GM18498 (cell line): ENCODE measurements around the gene ARSG.
"Not testable (repeated sequence)": the region's sequence is repeated elsewhere in the genome, so short reads cannot be mapped to it uniquely, and the experiment has no call there.

ENCODE experiments used
- ATAC-seq: cut with Tn5 transposase; IDR thresholded peaks from one replicate; pipeline ENCODE4 v1.9.1; 2021; ENCODE audit warnings: mild to moderate bottlenecking, moderate library complexity; ENCODE audit not compliant: unreplicated experiment

ARSG gene

GRCh38 chr17:68302666-68303065 lies 11.4 kb downstream of the ARSG start:
- no peak for ATAC-seq

- ATAC-seq: no peak
These were observed 13.4 kb downstream of the ARSG start for GRCh38 chr17:68304706-68305105.

GRCh38 chr17:68305142-68305541 lies 13.8 kb downstream of the ARSG start:
- no peak for ATAC-seq

- no peak for ATAC-seq
These were observed 15.5 kb downstream of the ARSG start for GRCh38 chr17:68306819-68307218.

- ATAC-seq: no peak
These were observed 16.1 kb downstream of the ARSG start for GRCh38 chr17:68307443-68307842.

- ATAC-seq: not testable (repeated sequence)
These were observed 17.2 kb downstream of the ARSG start for GRCh38 chr17:68308486-68308885.

- ATAC-seq: not testable (repeated sequence)
These were observed 17.9 kb downstream of the ARSG start for GRCh38 chr17:68309066-68309670.

GRCh38 chr17:68310152-68310551 lies 18.9 kb downstream of the ARSG start:
- no peak for ATAC-seq

- ATAC-seq: no peak
These were observed 23.7 kb downstream of the ARSG start for GRCh38 chr17:68314916-68315535.

GRCh38 chr17:68315930-68316329 lies 24.6 kb downstream of the ARSG start:
- no peak for ATAC-seq

GRCh38 chr17:68317458-68317857 lies 26.2 kb downstream of the ARSG start:
- ATAC-seq: no peak

- no peak for ATAC-seq
These were observed 27.1 kb downstream of the ARSG start for GRCh38 chr17:68318103-68318991.

GRCh38 chr17:68319410-68320162 lies 28.3 kb downstream of the ARSG start:
- peak; percentile 60 for ATAC-seq

GRCh38 chr17:68320311-68320865 lies 29.1 kb downstream of the ARSG start:
- ATAC-seq: no peak

GRCh38 chr17:68320943-68321555 lies 29.8 kb downstream of the ARSG start:
- ATAC-seq: no peak

GRCh38 chr17:68321556-68321954 lies 30.3 kb downstream of the ARSG start:
- no peak for ATAC-seq

GRCh38 chr17:68322630-68323029 lies 31.3 kb downstream of the ARSG start:
- no peak for ATAC-seq

GRCh38 chr17:68324114-68324513 lies 32.8 kb downstream of the ARSG start:
- no peak for ATAC-seq

- ATAC-seq: no peak
These were observed 33.5 kb downstream of the ARSG start for GRCh38 chr17:68324654-68325336.

- no peak for ATAC-seq
These were observed 34.7 kb downstream of the ARSG start for GRCh38 chr17:68325961-68326360.
